Mononuclear cell (primary cell): ENCODE data around the gene TAS1R3. TPM values are rescaled to one million over a fixed set of nuclear protein-coding genes. Genes with fewer than 3 reads are reported as not detected.

ENCODE experiments used
- total RNA-seq: library from RNA; depleted of rRNA; stranded (reverse); fragments of >200 nt; gene quantifications from one replicate; pipeline ENCODE4 v1.2.3, GENCODE V29; 2012

TAS1R3 gene
- total RNA-seq, 1 donor, result 0.94 TPM

Other genes with a start within 250 kb of the TAS1R3 start
- 9.6 TPM for gene C1orf159, start 215.2 kb upstream of the TAS1R3 start, total RNA-seq
- gene TTLL10, start 157.4 kb upstream of the TAS1R3 start, total RNA-seq, result 0.42 TPM
- 1.2 TPM for gene TNFRSF18, start 124.7 kb upstream of the TAS1R3 start, total RNA-seq
- gene TNFRSF4, start 117.1 kb upstream of the TAS1R3 start, total RNA-seq, result 3.3 TPM
- 50.0 TPM for gene SDF4, start 99.3 kb upstream of the TAS1R3 start, total RNA-seq
- 5.9 TPM for gene B3GALT6, start 99.0 kb upstream of the TAS1R3 start, total RNA-seq
- 1.6 TPM for gene C1QTNF12, start 84.6 kb upstream of the TAS1R3 start, total RNA-seq
- 26.9 TPM for gene UBE2J2, start 57.4 kb upstream of the TAS1R3 start, total RNA-seq
- 2.6 TPM for gene SCNN1D, start 50.8 kb upstream of the TAS1R3 start, total RNA-seq
- gene ACAP3, start 23.4 kb upstream of the TAS1R3 start, total RNA-seq, result 16.8 TPM
- gene PUSL1, start 22.7 kb upstream of the TAS1R3 start, total RNA-seq, result 12.6 TPM
- 51.2 TPM for gene INTS11, start 6.6 kb upstream of the TAS1R3 start, total RNA-seq
- 8.5 TPM for gene CPTP, start 6.5 kb upstream of the TAS1R3 start, total RNA-seq
- 17.9 TPM for gene DVL1, start 18.1 kb downstream of the TAS1R3 start, total RNA-seq
- 1.6 TPM for gene MXRA8, start 27.3 kb downstream of the TAS1R3 start, total RNA-seq
- 27.8 TPM for gene AURKAIP1, start 43.9 kb downstream of the TAS1R3 start, total RNA-seq
- gene CCNL2, start 68.1 kb downstream of the TAS1R3 start, total RNA-seq, result 127 TPM
- 39.5 TPM for gene MRPL20, start 76.0 kb downstream of the TAS1R3 start, total RNA-seq
- not detected for gene ANKRD65, start 90.0 kb downstream of the TAS1R3 start, total RNA-seq
- gene VWA1, start 104.4 kb downstream of the TAS1R3 start, total RNA-seq, result 0.10 TPM
- gene ATAD3C, start 118.4 kb downstream of the TAS1R3 start, total RNA-seq, result 0.63 TPM
- gene ATAD3B, start 140.5 kb downstream of the TAS1R3 start, total RNA-seq, result 11.5 TPM
- 4.9 TPM for gene ATAD3A, start 180.9 kb downstream of the TAS1R3 start, total RNA-seq
- not detected for gene TMEM240, start 209.3 kb downstream of the TAS1R3 start, total RNA-seq
- gene SSU72, start 243.6 kb downstream of the TAS1R3 start, total RNA-seq, result 47.9 TPM